Right atrium auricular region (tissue), 2 donors: Measurements from ENCODE around the gene TMIE. TPM values are rescaled to one million over a fixed set of nuclear protein-coding genes. Genes with fewer than 3 reads are reported as not detected.

Experiments
- DNase-seq: peaks from one replicate; pipeline ENCODE4 v3.0.0-alpha.2; 2019; ENCODE audit warnings: low spot score
- H3K27ac ChIP-seq, 2 donors: fragments of 200-600 bp; sonication (generic); 1 replicate in 1 of 2; 2 replicates in 1 of 2; pipeline ENCODE4 v1.5.1; 2016 to 2019
- H3K27me3 ChIP-seq, 2 donors: fragments of 200-600 bp; sonication (generic); one replicate each; pipeline versions ENCODE4 v1.5.1 to v1.6.0; 2017 to 2019
- H3K36me3 ChIP-seq: fragments of 200-600 bp; sonication (generic); one replicate; pipeline ENCODE4 v1.5.1; 2016
- H3K4me1 ChIP-seq, 2 donors: fragments of 200-600 bp; sonication (generic); one replicate each; pipeline versions ENCODE4 v1.5.1 to v1.6.0; 2017 to 2019
- H3K4me3 ChIP-seq, 2 donors: fragments of 200-600 bp; sonication (generic); 1 replicate in 1 of 2; 2 replicates in 1 of 2; pipeline ENCODE4 v1.5.1; 2017 to 2019; ENCODE audit warnings: mild to moderate bottlenecking in 1 of 2, moderate library complexity in 1 of 2
- H3K9me3 ChIP-seq, 2 donors: fragments of 200-600 bp; sonication (generic); one replicate each; pipeline ENCODE4 v1.5.1; 2019
- CTCF ChIP-seq, 2 donors: fragments of 200-600 bp; sonication (generic); IDR thresholded peaks; one replicate each; pipeline ENCODE4 v1.5.1; 2019; ENCODE audit warnings: antibody characterized with exemption in 2 of 2
- total RNA-seq, 2 donors: library from RNA; depleted of rRNA; stranded (reverse); fragments of >200 nt; gene quantifications; one replicate each; pipeline ENCODE4 v1.1.0, GENCODE V29; 2016

Gene TMIE
- total RNA-seq, 2 donors from 2014 or later = not detected

- H3K27ac ChIP-seq = no peak overlapping the region
- peaks cover 0 to 28% of the 10 kb centered on the region in 2 donors for H3K4me1 ChIP-seq
- no peaks in the 10 kb centered on the region for H3K9me3 ChIP-seq
- no peak for TF ChIP-seq CTCF (IDR thresholded peaks at IDR 0.05)
- no peak for DNase-seq
- no peak overlapping the region for H3K4me3 ChIP-seq
- H3K36me3 ChIP-seq = peaks cover 26% of the 10 kb centered on the region
- H3K27me3 ChIP-seq = no peaks in the 10 kb centered on the region
Observed at GRCh38 chr3:46679681-46680080, 21.5 kb upstream of the TMIE start.

- Histone ChIP-seq H3K4me3 (no peak overlapping the region), H3K36me3 (peaks cover 28% of the 10 kb centered on the region), H3K27ac (peak overlapping the region in 1 of 2 donors; percentile 10), H3K9me3 (no peaks in the 10 kb centered on the region), H3K4me1 (peaks cover 0 to 28% of the 10 kb centered on the region in 2 donors), H3K27me3 (no peaks in the 10 kb centered on the region)
- no peak for DNase-seq
- TF ChIP-seq CTCF (IDR thresholded peaks at IDR 0.05) = no peak
Observed at GRCh38 chr3:46680298-46680826, 20.8 kb upstream of the TMIE start.

GRCh38 chr3:46681387-46681786 lies 19.8 kb upstream of the TMIE start:
- H3K36me3 ChIP-seq = peaks cover 31% of the 10 kb centered on the region
- no peaks in the 10 kb centered on the region for H3K9me3 ChIP-seq
- H3K27me3 ChIP-seq = no peaks in the 10 kb centered on the region
- no peak for DNase-seq
- TF ChIP-seq CTCF (IDR thresholded peaks at IDR 0.05) = no peak
- no peak overlapping the region for H3K4me3 ChIP-seq
- H3K27ac ChIP-seq = no peak overlapping the region
- peaks cover 0 to 21% of the 10 kb centered on the region in 2 donors for H3K4me1 ChIP-seq

GRCh38 chr3:46681856-46682540 lies 19.2 kb upstream of the TMIE start:
- no peak overlapping the region for H3K4me3 ChIP-seq
- H3K9me3 ChIP-seq = no peaks in the 10 kb centered on the region
- peaks cover 0 to 15% of the 10 kb centered on the region in 2 donors for H3K4me1 ChIP-seq
- H3K27me3 ChIP-seq = no peaks in the 10 kb centered on the region
- no peak for DNase-seq
- H3K36me3 ChIP-seq = peaks cover 31% of the 10 kb centered on the region
- no peak overlapping the region for H3K27ac ChIP-seq
- no peak for TF ChIP-seq CTCF (IDR thresholded peaks at IDR 0.05)

GRCh38 chr3:46682974-46683373 lies 18.2 kb upstream of the TMIE start:
- Histone ChIP-seq H3K36me3 (peaks cover 40% of the 10 kb centered on the region), H3K27me3 (no peaks in the 10 kb centered on the region), H3K27ac (no peak overlapping the region), H3K9me3 (no peaks in the 10 kb centered on the region), H3K4me1 (peaks cover 0 to 9% of the 10 kb centered on the region in 2 donors), H3K4me3 (no peak overlapping the region)
- no peak for TF ChIP-seq CTCF (IDR thresholded peaks at IDR 0.05)
- DNase-seq = no peak
